ENCODE results near the gene COL9A2.

Gene COL9A2

DNA sequence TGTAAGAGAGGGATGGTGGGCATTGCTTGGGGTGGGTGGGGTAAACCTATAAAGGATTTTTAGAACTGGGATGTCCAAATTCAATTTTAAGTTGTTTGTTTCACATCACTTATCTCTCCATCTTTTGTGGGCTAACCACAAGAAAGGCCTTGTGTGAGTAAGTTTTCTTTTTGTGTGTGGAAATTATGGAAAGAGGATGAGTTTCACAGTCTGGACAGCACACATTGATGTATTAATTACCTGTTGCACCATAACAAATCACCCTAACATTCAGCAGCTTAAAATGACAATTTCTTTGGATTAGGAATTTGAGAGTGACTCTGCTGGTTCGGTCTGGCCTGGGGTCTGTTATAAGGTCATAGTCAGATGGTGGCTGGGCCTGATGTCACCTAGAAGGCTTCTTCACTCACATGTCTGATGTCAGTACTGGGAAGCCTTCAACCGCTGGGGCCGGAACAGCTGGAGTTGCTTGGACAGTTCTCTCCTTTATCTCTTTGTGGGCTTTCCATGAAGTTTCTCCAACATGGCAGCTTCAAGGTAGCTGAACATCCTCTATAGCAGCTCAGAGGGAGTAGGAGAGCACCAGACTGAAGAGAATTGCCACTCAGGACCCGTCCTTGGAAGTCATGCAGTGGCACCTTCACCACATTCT, 2.0 kb upstream of the COL9A2 start:
- no peak overlapping the region for H3K23ac ChIP-seq (ENCODE audit: low read length in 2 of 2)
- H3K18ac ChIP-seq (ENCODE audit: low read depth in 1 of 2, low read length in 2 of 2) = no peak overlapping the region
- H3K4me2 ChIP-seq (ENCODE audit: low read length, poor library complexity, severe bottlenecking) = no peak overlapping the region
- H3K9ac ChIP-seq (ENCODE audit: low read length) = no peak overlapping the region
- no peaks in the 10 kb centered on the region for H3K36me3 ChIP-seq (ENCODE audit: control insufficient read depth in 1 of 2, insufficient read depth in 2 of 2, low read depth in 1 of 2, low read length in 2 of 2)
- H2BK5ac ChIP-seq (ENCODE audit: low read depth, low read length, poor library complexity, severe bottlenecking) = no peak overlapping the region
- H2BK12ac ChIP-seq (ENCODE audit: low read length in 2 of 2) = no peak overlapping the region
- no peak overlapping the region for H4K8ac ChIP-seq (ENCODE audit: low read length)
- no peak overlapping the region for H2AFZ ChIP-seq (ENCODE audit: low read depth, low read length)
- H2AK5ac ChIP-seq (ENCODE audit: low read length, severe bottlenecking) = no peak overlapping the region
- H4K91ac ChIP-seq (ENCODE audit: low read length) = no peak overlapping the region
- H3K4me1 ChIP-seq (ENCODE audit: control insufficient read depth, insufficient read depth, low read depth, low read length) = peaks cover 27% of the 10 kb centered on the region
- no peaks in the 10 kb centered on the region for H3K79me1 ChIP-seq (replicated peaks; ENCODE audit: low read length, poor library complexity, severe bottlenecking)
- 90% methylated on average over 4 of the region's 4 CpGs for WGBS
- H3K9me3 ChIP-seq (ENCODE audit: control insufficient read depth, low read length) = no peaks in the 10 kb centered on the region
- H3K27ac ChIP-seq (ENCODE audit: low read length, poor library complexity, severe bottlenecking) = no peak overlapping the region
- no peak overlapping the region for H3K4ac ChIP-seq (ENCODE audit: low read depth in 1 of 2, low read length in 2 of 2)
- H2BK15ac ChIP-seq (ENCODE audit: low read depth, poor library complexity, severe bottlenecking) = no peak overlapping the region
- DNase-seq = no peak
- H3K4me3 ChIP-seq (ENCODE audit: insufficient read depth in 1 of 2, low read depth in 1 of 2, low read length in 2 of 2) = no peak overlapping the region
- H3K27me3 ChIP-seq (ENCODE audit: control insufficient read depth in 1 of 2, insufficient read depth in 1 of 2, low read length in 2 of 2) = peaks cover 27 to 40% of the 10 kb centered on the region in 2 experiments
- no peak overlapping the region for H2BK120ac ChIP-seq (ENCODE audit: low read depth, low read length)
- H3K14ac ChIP-seq (ENCODE audit: low read length in 2 of 2) = no peak overlapping the region

DNA sequence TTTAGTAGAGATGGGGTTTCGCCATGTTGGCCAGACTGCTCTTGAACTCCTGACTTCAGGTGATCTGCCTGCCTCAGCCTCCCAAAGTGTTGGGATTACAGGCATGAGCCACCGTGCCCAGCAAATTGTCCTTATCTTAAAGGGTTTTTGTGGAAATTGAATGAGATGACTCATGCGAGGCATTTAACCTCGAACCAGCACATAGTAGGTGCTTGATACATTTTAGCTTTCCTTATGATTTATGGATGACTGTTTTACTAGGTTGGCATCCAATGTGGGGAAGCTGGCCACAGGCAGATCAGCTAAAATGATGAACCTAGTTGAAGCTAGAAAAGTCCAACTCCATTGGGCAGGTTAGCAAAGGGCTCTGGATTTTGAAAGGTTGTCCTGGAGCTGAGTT, 1.4 kb upstream of the COL9A2 start:
- Histone ChIP-seq H4K91ac (ENCODE audit: low read length) (no peak overlapping the region), H2BK120ac (ENCODE audit: low read depth, low read length) (no peak overlapping the region), H3K27ac (ENCODE audit: low read length, poor library complexity, severe bottlenecking) (no peak overlapping the region), H3K27me3 (ENCODE audit: control insufficient read depth in 1 of 2, insufficient read depth in 1 of 2, low read length in 2 of 2) (peaks cover 27 to 37% of the 10 kb centered on the region in 2 experiments), H3K4ac (ENCODE audit: low read depth in 1 of 2, low read length in 2 of 2) (no peak overlapping the region), H2BK5ac (ENCODE audit: low read depth, low read length, poor library complexity, severe bottlenecking) (no peak overlapping the region), H3K23ac (ENCODE audit: low read length in 2 of 2) (no peak overlapping the region), H4K8ac (ENCODE audit: low read length) (no peak overlapping the region), H3K4me3 (ENCODE audit: insufficient read depth in 1 of 2, low read depth in 1 of 2, low read length in 2 of 2) (no peak overlapping the region), H3K4me1 (ENCODE audit: control insufficient read depth, insufficient read depth, low read depth, low read length) (peaks cover 33% of the 10 kb centered on the region), H2AFZ (ENCODE audit: low read depth, low read length) (no peak overlapping the region), H3K36me3 (ENCODE audit: control insufficient read depth in 1 of 2, insufficient read depth in 2 of 2, low read depth in 1 of 2, low read length in 2 of 2) (no peaks in the 10 kb centered on the region), H2BK12ac (ENCODE audit: low read length in 2 of 2) (no peak overlapping the region), H3K14ac (ENCODE audit: low read length in 2 of 2) (no peak overlapping the region), H3K9ac (ENCODE audit: low read length) (no peak overlapping the region), H3K79me1 (replicated peaks; ENCODE audit: low read length, poor library complexity, severe bottlenecking) (no peaks in the 10 kb centered on the region), H2AK5ac (ENCODE audit: low read length, severe bottlenecking) (no peak overlapping the region), H3K9me3 (ENCODE audit: control insufficient read depth, low read length) (no peaks in the 10 kb centered on the region), H3K4me2 (ENCODE audit: low read length, poor library complexity, severe bottlenecking) (no peak overlapping the region), H2BK15ac (ENCODE audit: low read depth, poor library complexity, severe bottlenecking) (no peak overlapping the region), H3K18ac (ENCODE audit: low read depth in 1 of 2, low read length in 2 of 2) (no peak overlapping the region)
- DNase-seq = no peak
- 91% methylated on average over 4 of the region's 4 CpGs for WGBS

DNA sequence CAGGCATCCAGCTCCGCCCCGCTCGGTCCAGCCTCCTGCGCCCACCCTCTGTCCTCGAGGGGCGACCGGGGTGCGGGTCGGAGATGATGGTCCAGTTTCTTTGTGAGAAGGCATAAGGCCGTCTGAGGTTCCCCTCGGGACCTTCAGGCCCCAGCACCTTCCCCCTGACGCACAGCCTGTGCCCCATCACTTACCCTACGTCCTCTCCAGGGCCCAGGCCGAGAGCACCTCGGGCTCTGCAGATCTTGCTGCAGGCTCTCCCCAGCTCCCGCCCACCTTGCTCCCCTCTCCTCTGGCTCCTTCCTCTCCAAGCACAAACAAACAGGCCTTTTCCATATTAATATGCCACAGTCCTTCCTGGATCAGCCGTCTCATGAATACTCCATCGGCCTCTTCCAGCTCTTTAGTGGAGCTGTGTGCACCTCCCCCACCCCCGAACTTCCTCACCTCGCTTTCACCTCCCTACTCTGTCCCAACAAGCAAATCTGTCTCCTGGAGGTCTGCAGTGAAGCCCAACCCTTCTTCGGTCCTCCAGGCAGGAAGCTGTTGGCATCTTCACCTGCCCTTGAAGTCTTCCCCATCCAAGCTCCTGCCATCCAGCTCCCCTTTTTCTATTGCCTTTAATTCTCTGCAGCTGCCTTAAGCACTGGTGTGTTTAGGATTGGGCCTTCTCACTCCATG, 448 bp upstream of the COL9A2 start:
- Histone ChIP-seq H2BK120ac (ENCODE audit: low read depth, low read length) (no peak overlapping the region), H3K9me3 (ENCODE audit: control insufficient read depth, low read length) (no peaks in the 10 kb centered on the region), H3K36me3 (ENCODE audit: control insufficient read depth in 1 of 2, insufficient read depth in 2 of 2, low read depth in 1 of 2, low read length in 2 of 2) (no peaks in the 10 kb centered on the region), H3K14ac (ENCODE audit: low read length in 2 of 2) (no peak overlapping the region), H2BK15ac (ENCODE audit: low read depth, poor library complexity, severe bottlenecking) (no peak overlapping the region), H3K4me2 (ENCODE audit: low read length, poor library complexity, severe bottlenecking) (no peak overlapping the region), H3K79me1 (replicated peaks; ENCODE audit: low read length, poor library complexity, severe bottlenecking) (no peaks in the 10 kb centered on the region), H3K27me3 (ENCODE audit: control insufficient read depth in 1 of 2, insufficient read depth in 1 of 2, low read length in 2 of 2) (peaks cover 27 to 37% of the 10 kb centered on the region in 2 experiments), H3K4ac (ENCODE audit: low read depth in 1 of 2, low read length in 2 of 2) (no peak overlapping the region), H3K4me1 (ENCODE audit: control insufficient read depth, insufficient read depth, low read depth, low read length) (peaks cover 34% of the 10 kb centered on the region), H3K18ac (ENCODE audit: low read depth in 1 of 2, low read length in 2 of 2) (no peak overlapping the region), H4K8ac (ENCODE audit: low read length) (no peak overlapping the region), H4K91ac (ENCODE audit: low read length) (no peak overlapping the region), H2AK5ac (ENCODE audit: low read length, severe bottlenecking) (no peak overlapping the region), H3K9ac (ENCODE audit: low read length) (no peak overlapping the region), H3K23ac (ENCODE audit: low read length in 2 of 2) (no peak overlapping the region), H2BK12ac (ENCODE audit: low read length in 2 of 2) (no peak overlapping the region), H3K4me3 (ENCODE audit: insufficient read depth in 1 of 2, low read depth in 1 of 2, low read length in 2 of 2) (no peak overlapping the region), H2AFZ (ENCODE audit: low read depth, low read length) (no peak overlapping the region), H3K27ac (ENCODE audit: low read length, poor library complexity, severe bottlenecking) (no peak overlapping the region), H2BK5ac (ENCODE audit: low read depth, low read length, poor library complexity, severe bottlenecking) (no peak overlapping the region)
- 33% methylated on average over 12 of the region's 21 CpGs for WGBS
- DNase-seq = no peak

DNA sequence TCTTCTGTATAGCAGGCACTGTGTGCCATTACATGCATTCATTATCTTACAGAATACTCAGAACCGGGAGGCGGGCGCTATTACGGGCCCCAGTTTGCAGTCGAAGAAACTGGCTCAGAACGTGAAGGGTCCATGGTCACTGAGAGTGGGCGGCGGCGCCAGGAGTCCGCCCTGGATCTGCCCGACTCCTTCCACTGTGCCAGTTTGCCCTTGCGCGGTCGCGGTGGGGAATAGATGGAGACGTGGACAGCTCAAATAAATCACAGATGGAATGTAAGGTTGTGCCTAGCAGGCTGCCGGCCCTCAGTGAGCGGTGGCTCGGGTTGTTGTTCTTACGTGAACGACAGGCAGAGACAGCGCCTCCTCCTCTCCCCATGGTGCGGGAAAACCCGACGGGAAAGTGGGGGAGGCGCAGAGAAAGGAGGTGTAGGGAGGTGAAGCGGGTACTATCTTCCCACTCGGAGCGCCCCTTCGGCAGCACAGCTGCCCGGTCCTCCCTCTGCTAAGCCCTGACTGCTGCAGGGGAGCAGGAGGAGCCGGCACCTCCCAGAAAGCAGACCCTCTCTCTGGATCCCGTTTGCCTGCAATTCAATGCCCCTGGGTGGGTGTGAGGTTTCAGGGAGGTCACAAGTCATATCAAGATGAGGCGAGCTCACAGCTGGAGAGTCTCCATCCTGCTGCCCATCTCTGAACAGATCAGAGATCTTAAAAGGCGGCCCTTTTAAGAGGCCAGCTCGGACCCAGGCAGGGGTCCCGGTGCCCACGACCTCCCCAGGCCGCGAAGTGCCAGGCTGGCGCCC, 1.1 kb downstream of the COL9A2 start:
- Histone ChIP-seq H3K36me3 (ENCODE audit: control insufficient read depth in 1 of 2, insufficient read depth in 2 of 2, low read depth in 1 of 2, low read length in 2 of 2) (no peaks in the 10 kb centered on the region), H3K27ac (ENCODE audit: low read length, poor library complexity, severe bottlenecking) (no peak overlapping the region), H2BK15ac (ENCODE audit: low read depth, poor library complexity, severe bottlenecking) (peak overlapping the region; percentile 84), H3K14ac (ENCODE audit: low read length in 2 of 2) (no peak overlapping the region), H4K8ac (ENCODE audit: low read length) (peak overlapping the region; percentile 81), H3K18ac (ENCODE audit: low read depth in 1 of 2, low read length in 2 of 2) (peak overlapping the region; percentile 42 to 54), H3K4me2 (ENCODE audit: low read length, poor library complexity, severe bottlenecking) (peak overlapping the region; percentile 72), H2AFZ (ENCODE audit: low read depth, low read length) (peak overlapping the region; percentile 70), H2AK5ac (ENCODE audit: low read length, severe bottlenecking) (no peak overlapping the region), H3K4me3 (ENCODE audit: insufficient read depth in 1 of 2, low read depth in 1 of 2, low read length in 2 of 2) (peak overlapping the region; percentile 45 to 67), H3K4ac (ENCODE audit: low read depth in 1 of 2, low read length in 2 of 2) (peak overlapping the region in 1 of 2 experiments; percentile 49), H3K4me1 (ENCODE audit: control insufficient read depth, insufficient read depth, low read depth, low read length) (peaks cover 34% of the 10 kb centered on the region), H3K23ac (ENCODE audit: low read length in 2 of 2) (peak overlapping the region in 1 of 2 experiments; percentile 28), H4K91ac (ENCODE audit: low read length) (peak overlapping the region; percentile 14), H3K27me3 (ENCODE audit: control insufficient read depth in 1 of 2, insufficient read depth in 1 of 2, low read length in 2 of 2) (peaks cover 27 to 37% of the 10 kb centered on the region in 2 experiments), H2BK12ac (ENCODE audit: low read length in 2 of 2) (peak overlapping the region in 1 of 2 experiments; percentile 55), H2BK120ac (ENCODE audit: low read depth, low read length) (peak overlapping the region; percentile 61), H3K9me3 (ENCODE audit: control insufficient read depth, low read length) (no peaks in the 10 kb centered on the region), H2BK5ac (ENCODE audit: low read depth, low read length, poor library complexity, severe bottlenecking) (no peak overlapping the region), H3K79me1 (replicated peaks; ENCODE audit: low read length, poor library complexity, severe bottlenecking) (no peaks in the 10 kb centered on the region), H3K9ac (ENCODE audit: low read length) (peak overlapping the region; percentile 49)
- 6% methylated on average over 36 of the region's 41 CpGs for WGBS
- peak; percentile 27 for DNase-seq
